HG03159 (cell line): ENCODE measurements around the gene PRKCA.
"Not testable (repeated sequence)": the region's sequence is repeated elsewhere in the genome, so short reads cannot be mapped to it uniquely, and the experiment has no call there.

ENCODE experiments used
- ATAC-seq: cut with Tn5 transposase; IDR thresholded peaks from one replicate; pipeline ENCODE4 v1.9.1; 2021; ENCODE audit warnings: mild to moderate bottlenecking, moderate library complexity; ENCODE audit not compliant: unreplicated experiment

PRKCA gene

GRCh38 chr17:66602659-66603384 lies 300.4 kb downstream of the PRKCA start:
- ATAC-seq = no peak

GRCh38 chr17:66604376-66604775 lies 302.0 kb downstream of the PRKCA start:
- no peak for ATAC-seq

- ATAC-seq = no peak
Measured at GRCh38 chr17:66605541-66605940, 303.1 kb downstream of the PRKCA start.

- no peak for ATAC-seq
Measured at GRCh38 chr17:66610361-66611133, 308.1 kb downstream of the PRKCA start.

- no peak for ATAC-seq
Measured at GRCh38 chr17:66611397-66611796, 309.0 kb downstream of the PRKCA start.

- no peak for ATAC-seq
Measured at GRCh38 chr17:66612993-66613392, 310.6 kb downstream of the PRKCA start.

GRCh38 chr17:66614469-66614868 lies 312.1 kb downstream of the PRKCA start:
- ATAC-seq = no peak

- ATAC-seq = no peak
Measured at GRCh38 chr17:66619206-66619605, 316.8 kb downstream of the PRKCA start.

GRCh38 chr17:66620528-66620927 lies 318.1 kb downstream of the PRKCA start:
- no peak for ATAC-seq

GRCh38 chr17:66624630-66625029 lies 322.2 kb downstream of the PRKCA start:
- ATAC-seq = not testable (repeated sequence)

GRCh38 chr17:66625311-66625767 lies 322.9 kb downstream of the PRKCA start:
- no peak for ATAC-seq

- ATAC-seq = no peak
Measured at GRCh38 chr17:66627985-66628384, 325.6 kb downstream of the PRKCA start.

GRCh38 chr17:66629762-66630161 lies 327.3 kb downstream of the PRKCA start:
- ATAC-seq = no peak

GRCh38 chr17:66630379-66630778 lies 328.0 kb downstream of the PRKCA start:
- ATAC-seq = no peak

- no peak for ATAC-seq
Measured at GRCh38 chr17:66630828-66631472, 328.5 kb downstream of the PRKCA start.

GRCh38 chr17:66632731-66633130 lies 330.3 kb downstream of the PRKCA start:
- no peak for ATAC-seq

GRCh38 chr17:66633317-66633965 lies 331.0 kb downstream of the PRKCA start:
- no peak for ATAC-seq

GRCh38 chr17:66634193-66634592 lies 331.8 kb downstream of the PRKCA start:
- no peak for ATAC-seq

- ATAC-seq = no peak
Measured at GRCh38 chr17:66635386-66636045, 333.1 kb downstream of the PRKCA start.

GRCh38 chr17:66636111-66636510 lies 333.7 kb downstream of the PRKCA start:
- no peak for ATAC-seq

GRCh38 chr17:66637491-66637890 lies 335.1 kb downstream of the PRKCA start:
- no peak for ATAC-seq
